Endothelial cell of umbilical vein (primary cell): ENCODE results near the gene OXCT2. TPM values are rescaled to one million over a fixed set of nuclear protein-coding genes. Genes with fewer than 3 reads are reported as not detected.

Experiments
- BruUV-seq: library from RNA; stranded (reverse); fragments of 400-500 nt; replicated peaks from 2 replicates; lab custom pipeline; 2021; lab: Mats Ljungman, UMichigan
- CTCF ChIA-PET: fragments of 300-600, 350-600 bp; sonication (Branson Sonifier 250); formaldehyde crosslinking; loops from one replicate; lab custom pipeline; 2021; ENCODE audit warnings: antibody characterized with exemption, inconsistent platforms; lab: Charles Lee
- POLR2A ChIA-PET: fragments of 300-600, 350-600 bp; sonication (Branson Sonifier 250); formaldehyde crosslinking; loops from one replicate; lab custom pipeline; 2021; ENCODE audit warnings: antibody characterized with exemption, inconsistent platforms; lab: Charles Lee
- DNase-seq: peaks from one replicate; pipeline ENCODE4 v3.0.0-alpha.2; 2011; ENCODE audit warnings: low read depth, low spot score
- FAIRE-seq: peaks from 2 replicates; lab custom pipeline; 2011; peaks lifted over from hg19 to GRCh38; lab: Jason Lieb, UNC
- H2AFZ ChIP-seq: 2 replicates; pipeline ENCODE4 v1.6.0; 2012; ENCODE audit warnings: low read depth, low read length, control low read depth, inconsistent platforms
- H3K27ac ChIP-seq: 2 replicates; pipeline ENCODE4 v1.5.1; 2011; ENCODE audit warnings: low read depth, mild to moderate bottlenecking, control low read depth, low read length, moderate library complexity; ENCODE audit not compliant: insufficient read depth
- H3K27me3 ChIP-seq, 2 experiments: 2 replicates each; pipeline versions ENCODE4 v1.6.0 to v1.6.1; 2011; ENCODE audit warnings: low read length in 2 of 2, mixed read lengths in 1 of 2; ENCODE audit not compliant: control insufficient read depth in 2 of 2, insufficient read depth in 2 of 2
- H3K36me3 ChIP-seq, 2 experiments: 2 replicates in 1 of 2; 3 replicates in 1 of 2; pipeline ENCODE4 v1.5.1; 2011; ENCODE audit warnings: low read length in 2 of 2, mild to moderate bottlenecking in 1 of 2, moderate library complexity in 1 of 2; ENCODE audit not compliant: control insufficient read depth in 2 of 2, insufficient read depth in 2 of 2; ENCODE audit errors: extremely low read depth in 1 of 2
- H3K4me1 ChIP-seq: 3 replicates; pipeline ENCODE4 v1.5.1; 2011; ENCODE audit warnings: mild to moderate bottlenecking, low read length; ENCODE audit not compliant: control insufficient read depth, insufficient read depth; ENCODE audit errors: extremely low read depth
- H3K4me2 ChIP-seq: 2 replicates; pipeline ENCODE4 v1.6.1; 2011; ENCODE audit warnings: low read length, control low read depth, mixed read lengths; ENCODE audit not compliant: insufficient read depth
- H3K4me3 ChIP-seq, 3 experiments: fragments of 200-600 bp in 1 of 3; sonication (generic), shearing (Covaris generic) in 1 of 3; replicated peaks in 1 of 3; 2 replicates each; pipeline ENCODE4 v1.5.1; 2011 to 2016; ENCODE audit warnings: control low read depth in 3 of 3, low read length in 3 of 3, mild to moderate bottlenecking in 2 of 3, inconsistent platforms in 1 of 3, low read depth in 1 of 3, moderate library complexity in 1 of 3; ENCODE audit not compliant: insufficient read depth in 1 of 3
- H3K79me2 ChIP-seq: 2 replicates; pipeline ENCODE4 v1.6.0; 2012; ENCODE audit warnings: low read length, inconsistent platforms; ENCODE audit not compliant: control insufficient read depth, insufficient read depth
- H3K9ac ChIP-seq: replicated peaks from 2 replicates; pipeline ENCODE3; 2011; ENCODE audit warnings: low read length, control low read depth; ENCODE audit not compliant: insufficient read depth; ENCODE audit errors: extremely low read depth
- H3K9me1 ChIP-seq: replicated peaks from 3 replicates; pipeline ENCODE4 v1.6.0; 2011; ENCODE audit warnings: mild to moderate bottlenecking, low read length; ENCODE audit not compliant: control insufficient read depth, insufficient read depth; ENCODE audit errors: extremely low read depth
- H3K9me3 ChIP-seq: replicated peaks from 2 replicates; pipeline ENCODE4 v1.5.1; 2012; ENCODE audit warnings: low read length, inconsistent platforms; ENCODE audit not compliant: control insufficient read depth, insufficient read depth
- H4K20me1 ChIP-seq: replicated peaks from 2 replicates; pipeline ENCODE3; 2011; ENCODE audit warnings: mild to moderate bottlenecking, low read length; ENCODE audit not compliant: control insufficient read depth, insufficient read depth; ENCODE audit errors: extremely low read depth
- EZH2 ChIP-seq: IDR thresholded peaks from 2 replicates; pipeline ENCODE4 v1.6.1; 2012; ENCODE audit warnings: borderline replicate concordance, low read depth, mild to moderate bottlenecking, moderate library complexity, low read length, inconsistent platforms; ENCODE audit not compliant: severe bottlenecking
- FOS ChIP-seq: IDR thresholded peaks from 2 replicates; pipeline ENCODE4 v1.6.1; 2011; ENCODE audit warnings: mild to moderate bottlenecking, low read length, moderate library complexity, borderline replicate concordance; ENCODE audit not compliant: insufficient read depth
- GATA2 ChIP-seq: IDR thresholded peaks from 2 replicates; pipeline ENCODE4 v1.7.0; 2011; ENCODE audit warnings: low read depth, mild to moderate bottlenecking, moderate library complexity, mixed read lengths, low read length; ENCODE audit not compliant: insufficient read length, insufficient read depth
- dilution Hi-C: fragments of 300-500 bp; cut with MboI; formaldehyde crosslinking; loops from one replicate; pipeline ENCODE4 v1.15.0; 2019; ENCODE audit warnings: low sequenced_read_pairs; ENCODE audit not compliant: extremely low pct_ligation_motif_present
- intact Hi-C: fragments of 100-400 bp; cut with micrococcal nuclease; formaldehyde crosslinking; loops from one replicate; pipeline ENCODE4 v1.10.0; 2022
- polyA plus RNA-seq, 4 experiments: library from polyadenylated mRNA; depleted of rRNA in 3 of 4; stranded (reverse) in 3 of 4; unstranded in 1 of 4; fragments of >200 nt; gene quantifications; 2 replicates each; pipeline versions ENCODE4 v1.2.1 to v1.2.3, GENCODE V29; 2011 to 2012; ENCODE audit warnings: missing spikeins in 1 of 4
- total RNA-seq: library from RNA; stranded (reverse); gene quantifications from 2 replicates; pipeline ENCODE4 v1.2.3, GENCODE V29; 2021
- TF ChIP-seq, protein P1 (sequence below), 2 donors: IDR thresholded peaks; 1 replicate in 1 of 2; 2 replicates in 1 of 2; pipeline ENCODE4 v1.5.1; 2011; ENCODE audit warnings: low read length in 2 of 2, mild to moderate bottlenecking in 2 of 2, moderate library complexity in 2 of 2, control low read depth in 1 of 2, inconsistent platforms in 1 of 2, low read depth in 1 of 2; ENCODE audit not compliant: insufficient read depth in 1 of 2; ENCODE audit errors: extremely low read depth in 1 of 2

Gene OXCT2
- total and polyA plus RNA-seq, 2 donors (not counting 3 experiments of a cell fraction or from before 2014, with no cell fraction given): 0.60 to 0.84 TPM

GRCh38 chr1:39729030-39729429 is 42.1 kb downstream of the OXCT2 start:
- peaks cover 5% of the 10 kb centered on the region for H3K4me1 ChIP-seq
- H2AFZ ChIP-seq: no peak overlapping the region
- no peaks in the 10 kb centered on the region for H3K36me3 ChIP-seq
- ChIA-PET POLR2A (no interaction called here), CTCF (interaction anchor here (0.7 to 4.6 kb wide), 4 partner anchors 9 to 123 kb away, joined by 3 to 14 read pairs (median 4); partner anchors contain the start of gene PPIE)
- intact Hi-C loops (no loop called here), dilution Hi-C loops (no loop called here)
- H3K27ac ChIP-seq: no peak overlapping the region
- H3K27me3 ChIP-seq: peaks cover 48 to 80% of the 10 kb centered on the region in 2 experiments
- DNase-seq (no peak), FAIRE-seq (no peak)
- no peak overlapping the region for H3K9ac ChIP-seq
- BruUV-seq: no TSS peak
- no peak overlapping the region for H3K4me3 ChIP-seq
- TF ChIP-seq GATA2 (no peak), FOS (no peak)
- TF ChIP-seq, protein P1, sequence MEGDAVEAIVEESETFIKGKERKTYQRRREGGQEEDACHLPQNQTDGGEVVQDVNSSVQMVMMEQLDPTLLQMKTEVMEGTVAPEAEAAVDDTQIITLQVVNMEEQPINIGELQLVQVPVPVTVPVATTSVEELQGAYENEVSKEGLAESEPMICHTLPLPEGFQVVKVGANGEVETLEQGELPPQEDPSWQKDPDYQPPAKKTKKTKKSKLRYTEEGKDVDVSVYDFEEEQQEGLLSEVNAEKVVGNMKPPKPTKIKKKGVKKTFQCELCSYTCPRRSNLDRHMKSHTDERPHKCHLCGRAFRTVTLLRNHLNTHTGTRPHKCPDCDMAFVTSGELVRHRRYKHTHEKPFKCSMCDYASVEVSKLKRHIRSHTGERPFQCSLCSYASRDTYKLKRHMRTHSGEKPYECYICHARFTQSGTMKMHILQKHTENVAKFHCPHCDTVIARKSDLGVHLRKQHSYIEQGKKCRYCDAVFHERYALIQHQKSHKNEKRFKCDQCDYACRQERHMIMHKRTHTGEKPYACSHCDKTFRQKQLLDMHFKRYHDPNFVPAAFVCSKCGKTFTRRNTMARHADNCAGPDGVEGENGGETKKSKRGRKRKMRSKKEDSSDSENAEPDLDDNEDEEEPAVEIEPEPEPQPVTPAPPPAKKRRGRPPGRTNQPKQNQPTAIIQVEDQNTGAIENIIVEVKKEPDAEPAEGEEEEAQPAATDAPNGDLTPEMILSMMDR (IDR thresholded peaks at IDR 0.05; ENCODE audit: extremely low read depth in 1 of 2, insufficient read depth in 1 of 2, low read depth in 1 of 2, low read length in 2 of 2): no peak
- no peaks in the 10 kb centered on the region for H3K9me3 ChIP-seq
- H4K20me1 ChIP-seq: no peaks in the 10 kb centered on the region
- H3K9me1 ChIP-seq: no peaks in the 10 kb centered on the region
- no peak overlapping the region for H3K4me2 ChIP-seq
- H3K79me2 ChIP-seq: no peaks in the 10 kb centered on the region

DNA sequence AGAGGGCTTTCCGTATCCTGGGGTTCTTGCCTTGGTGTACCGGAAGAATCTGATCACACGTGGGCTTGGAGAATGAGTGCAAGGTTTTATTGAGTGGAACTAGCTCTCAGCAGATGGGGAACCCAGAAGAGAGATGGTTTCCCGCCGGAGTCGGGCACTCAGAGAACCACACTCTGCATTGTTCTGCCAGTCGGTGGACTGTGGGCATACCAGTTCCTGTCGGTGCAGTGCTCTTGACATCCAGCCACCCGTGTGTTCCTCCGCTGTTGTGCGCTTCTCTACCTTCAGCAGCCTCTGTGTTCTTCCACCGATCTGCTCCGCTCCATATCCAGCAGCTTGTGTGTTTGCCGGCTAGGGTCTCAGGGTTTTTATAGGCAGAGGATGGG is 43.2 kb downstream of the OXCT2 start:
- CTCF ChIA-PET: interaction anchor here (1.4 kb wide), 1 partner anchor 122 kb away, joined by 5 read pairs; no protein-coding TSS in a partner anchor
- no peaks in the 10 kb centered on the region for H3K9me1 ChIP-seq
- H3K27me3 ChIP-seq: peaks cover 41 to 81% of the 10 kb centered on the region in 2 experiments
- no peak overlapping the region for H3K4me2 ChIP-seq
- H3K79me2 ChIP-seq: no peaks in the 10 kb centered on the region
- DNase-seq (no peak), FAIRE-seq (no peak)
- no peaks in the 10 kb centered on the region for H3K36me3 ChIP-seq
- H3K9me3 ChIP-seq: no peaks in the 10 kb centered on the region
- H2AFZ ChIP-seq: no peak overlapping the region
- BruUV-seq: no TSS peak
- H3K4me1 ChIP-seq: peaks cover 5% of the 10 kb centered on the region
- H3K9ac ChIP-seq: no peak overlapping the region
- no peak overlapping the region for H3K4me3 ChIP-seq
- no peak overlapping the region for H3K27ac ChIP-seq
- intact Hi-C loops (no loop called here), dilution Hi-C loops (no loop called here)
- H4K20me1 ChIP-seq: no peaks in the 10 kb centered on the region
- TF ChIP-seq GATA2 (no peak), EZH2 (peak; percentile 11)
- POLR2A ChIA-PET: no interaction called here
